DOHH2 (cell line): Measurements from ENCODE around the gene PSMC5.

Source experiments
- EZH2phosphoT487 ChIP-seq: fragments of 200-600 bp; sonication (generic); IDR thresholded peaks from 2 replicates; pipeline ENCODE4 v1.6.1; 2017; ENCODE audit warnings: borderline replicate concordance, mild to moderate bottlenecking, antibody characterized with exemption, low read length, moderate library complexity, mixed read lengths
- TF ChIP-seq, protein P1 (sequence below): fragments of 200-600 bp; sonication (generic); IDR thresholded peaks from one replicate; pipeline ENCODE4 v1.5.1; 2014; ENCODE audit warnings: antibody characterized with exemption, mild to moderate bottlenecking, low read depth, low read length; ENCODE audit not compliant: poor library complexity, severe bottlenecking

- TF ChIP-seq, protein P1, sequence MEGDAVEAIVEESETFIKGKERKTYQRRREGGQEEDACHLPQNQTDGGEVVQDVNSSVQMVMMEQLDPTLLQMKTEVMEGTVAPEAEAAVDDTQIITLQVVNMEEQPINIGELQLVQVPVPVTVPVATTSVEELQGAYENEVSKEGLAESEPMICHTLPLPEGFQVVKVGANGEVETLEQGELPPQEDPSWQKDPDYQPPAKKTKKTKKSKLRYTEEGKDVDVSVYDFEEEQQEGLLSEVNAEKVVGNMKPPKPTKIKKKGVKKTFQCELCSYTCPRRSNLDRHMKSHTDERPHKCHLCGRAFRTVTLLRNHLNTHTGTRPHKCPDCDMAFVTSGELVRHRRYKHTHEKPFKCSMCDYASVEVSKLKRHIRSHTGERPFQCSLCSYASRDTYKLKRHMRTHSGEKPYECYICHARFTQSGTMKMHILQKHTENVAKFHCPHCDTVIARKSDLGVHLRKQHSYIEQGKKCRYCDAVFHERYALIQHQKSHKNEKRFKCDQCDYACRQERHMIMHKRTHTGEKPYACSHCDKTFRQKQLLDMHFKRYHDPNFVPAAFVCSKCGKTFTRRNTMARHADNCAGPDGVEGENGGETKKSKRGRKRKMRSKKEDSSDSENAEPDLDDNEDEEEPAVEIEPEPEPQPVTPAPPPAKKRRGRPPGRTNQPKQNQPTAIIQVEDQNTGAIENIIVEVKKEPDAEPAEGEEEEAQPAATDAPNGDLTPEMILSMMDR, result no peak
- no peak for TF ChIP-seq EZH2phosphoT487
These were observed 28.0 kb downstream of the PSMC5 start for GRCh38 chr17:63855185-63855584.
